ENCODE measurements around the gene MRRF.

The MRRF gene

DNA sequence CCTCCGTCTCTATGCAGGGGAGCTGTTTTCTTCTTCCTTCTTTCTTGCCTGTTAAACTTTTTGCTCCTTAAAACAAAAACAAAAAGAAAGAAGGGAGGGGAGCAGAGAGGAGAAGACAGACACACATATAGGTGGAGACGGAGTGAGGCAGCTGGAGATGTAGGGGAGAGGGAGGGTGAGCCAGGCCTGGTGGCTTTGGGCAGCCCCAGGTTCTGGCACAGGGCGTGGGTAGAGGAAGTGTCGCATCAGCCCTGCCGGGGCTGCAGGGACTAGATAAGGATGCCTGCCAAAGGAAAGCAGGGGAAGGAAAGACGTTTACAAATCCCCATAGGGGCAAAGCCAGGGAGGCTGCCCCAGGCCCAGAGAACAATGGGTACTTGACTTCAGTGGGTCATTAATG, 67.4 kb downstream of the MRRF start:
- TF ChIP-seq, protein P1, sequence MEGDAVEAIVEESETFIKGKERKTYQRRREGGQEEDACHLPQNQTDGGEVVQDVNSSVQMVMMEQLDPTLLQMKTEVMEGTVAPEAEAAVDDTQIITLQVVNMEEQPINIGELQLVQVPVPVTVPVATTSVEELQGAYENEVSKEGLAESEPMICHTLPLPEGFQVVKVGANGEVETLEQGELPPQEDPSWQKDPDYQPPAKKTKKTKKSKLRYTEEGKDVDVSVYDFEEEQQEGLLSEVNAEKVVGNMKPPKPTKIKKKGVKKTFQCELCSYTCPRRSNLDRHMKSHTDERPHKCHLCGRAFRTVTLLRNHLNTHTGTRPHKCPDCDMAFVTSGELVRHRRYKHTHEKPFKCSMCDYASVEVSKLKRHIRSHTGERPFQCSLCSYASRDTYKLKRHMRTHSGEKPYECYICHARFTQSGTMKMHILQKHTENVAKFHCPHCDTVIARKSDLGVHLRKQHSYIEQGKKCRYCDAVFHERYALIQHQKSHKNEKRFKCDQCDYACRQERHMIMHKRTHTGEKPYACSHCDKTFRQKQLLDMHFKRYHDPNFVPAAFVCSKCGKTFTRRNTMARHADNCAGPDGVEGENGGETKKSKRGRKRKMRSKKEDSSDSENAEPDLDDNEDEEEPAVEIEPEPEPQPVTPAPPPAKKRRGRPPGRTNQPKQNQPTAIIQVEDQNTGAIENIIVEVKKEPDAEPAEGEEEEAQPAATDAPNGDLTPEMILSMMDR (IDR thresholded peaks at IDR 0.05; ENCODE audit: insufficient read depth, low read depth, low read length, missing control alignments) = no peak
- DNase-seq (ENCODE audit: low read depth) = no peak
- no peak overlapping the region for H3K4me3 ChIP-seq (ENCODE audit: low read length)

DNA sequence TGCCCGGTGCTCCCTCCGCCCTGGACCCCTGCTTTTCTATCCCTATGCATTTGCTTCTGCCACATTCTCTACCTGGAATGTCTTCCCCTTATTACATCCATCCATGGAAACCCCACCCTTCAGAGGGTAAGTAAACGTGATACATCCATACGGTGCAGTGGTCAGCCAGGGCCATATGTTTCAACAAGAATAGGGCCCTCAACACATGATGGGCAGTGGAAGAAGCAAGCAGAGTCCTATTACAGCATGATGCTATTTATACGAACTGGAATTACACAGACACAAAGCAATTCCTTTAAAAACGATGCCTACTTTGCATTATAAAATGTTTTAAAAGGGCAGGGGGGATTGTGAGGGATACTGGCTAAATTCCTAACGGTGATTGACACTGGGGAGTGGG, 68.0 kb downstream of the MRRF start:
- TF ChIP-seq, protein P1 (IDR thresholded peaks at IDR 0.05; ENCODE audit: insufficient read depth, low read depth, low read length, missing control alignments) = no peak
- no peak overlapping the region for H3K4me3 ChIP-seq (ENCODE audit: low read length)
- DNase-seq (ENCODE audit: low read depth) = no peak

DNA sequence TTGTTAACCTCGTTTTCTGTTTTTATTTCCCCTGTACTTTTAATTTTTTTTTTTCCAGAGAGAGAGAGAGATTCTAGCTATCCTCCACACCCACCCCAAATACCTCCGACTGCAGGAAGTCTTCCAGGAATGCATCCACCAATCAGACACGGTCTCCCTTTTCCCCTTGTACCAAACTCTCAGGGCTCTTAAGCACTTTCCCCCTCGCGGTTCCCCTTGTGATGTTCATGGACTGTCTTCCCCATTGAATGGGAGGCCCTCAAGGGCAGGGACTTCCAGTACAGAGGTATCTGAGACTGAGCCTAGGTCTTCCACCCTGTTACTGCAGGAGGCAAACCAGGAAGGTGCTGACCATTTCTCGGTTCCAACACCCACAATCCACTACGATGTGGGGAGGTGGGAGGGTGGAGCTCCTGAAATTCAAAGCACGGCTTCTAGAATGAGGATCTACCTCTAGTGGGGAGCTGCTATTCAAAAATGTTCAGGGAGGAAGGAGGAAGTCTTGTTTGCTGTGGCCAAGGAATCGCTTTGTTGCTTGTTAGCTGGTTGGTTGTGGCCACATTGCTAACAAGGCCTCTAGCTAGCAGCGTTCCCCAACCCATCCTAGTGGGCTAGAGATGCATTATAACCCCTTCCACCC, 68.6 kb downstream of the MRRF start:
- no peak for DNase-seq (ENCODE audit: low read depth)
- TF ChIP-seq, protein P1 (IDR thresholded peaks at IDR 0.05; ENCODE audit: insufficient read depth, low read depth, low read length, missing control alignments) = no peak
- no peak overlapping the region for H3K4me3 ChIP-seq (ENCODE audit: low read length)

DNA sequence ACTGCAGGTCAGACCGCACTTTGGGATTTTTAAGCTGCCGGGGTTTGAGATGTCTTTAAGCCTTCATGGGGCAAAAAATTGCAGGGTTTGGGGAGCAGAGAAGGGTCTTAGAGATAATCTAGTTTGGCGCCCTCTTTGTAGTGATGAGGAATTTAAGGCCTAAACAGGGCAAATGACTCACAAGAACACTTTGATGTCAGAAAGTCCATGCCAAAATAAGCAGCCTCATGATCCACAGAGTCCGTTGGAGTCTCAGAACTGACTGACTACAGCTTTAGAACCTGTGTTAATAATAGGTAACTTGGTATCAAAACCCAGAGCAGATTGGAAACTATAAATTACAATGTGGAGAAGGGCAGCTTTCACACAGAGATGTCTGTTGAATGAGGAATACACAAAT, 70.2 kb downstream of the MRRF start:
- no peak for DNase-seq (ENCODE audit: low read depth)
- TF ChIP-seq, protein P1 (IDR thresholded peaks at IDR 0.05; ENCODE audit: insufficient read depth, low read depth, low read length, missing control alignments) = no peak
- no peak overlapping the region for H3K4me3 ChIP-seq (ENCODE audit: low read length)

DNA sequence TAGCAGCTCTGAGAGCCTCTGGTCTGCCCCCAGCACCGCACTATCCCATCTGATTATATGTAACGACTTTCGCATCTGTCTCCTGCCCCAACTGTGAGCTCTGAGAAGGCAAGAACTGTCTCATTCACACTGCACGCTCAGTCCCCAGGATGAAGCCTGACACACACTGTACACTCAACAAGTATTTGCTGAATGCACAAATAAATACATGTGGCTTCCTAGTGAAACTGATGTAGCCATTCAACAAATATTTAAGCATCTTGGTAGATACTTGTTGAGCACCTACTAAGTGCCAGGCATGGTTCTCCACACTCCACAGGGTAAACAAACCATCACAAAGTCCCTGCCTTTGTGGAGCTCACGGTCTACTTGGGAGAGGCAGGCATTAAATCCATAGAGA, 71.5 kb downstream of the MRRF start:
- DNase-seq (ENCODE audit: low read depth) = no peak
- H3K4me3 ChIP-seq (ENCODE audit: low read length) = no peak overlapping the region
- TF ChIP-seq, protein P1 (IDR thresholded peaks at IDR 0.05; ENCODE audit: insufficient read depth, low read depth, low read length, missing control alignments) = no peak

DNA sequence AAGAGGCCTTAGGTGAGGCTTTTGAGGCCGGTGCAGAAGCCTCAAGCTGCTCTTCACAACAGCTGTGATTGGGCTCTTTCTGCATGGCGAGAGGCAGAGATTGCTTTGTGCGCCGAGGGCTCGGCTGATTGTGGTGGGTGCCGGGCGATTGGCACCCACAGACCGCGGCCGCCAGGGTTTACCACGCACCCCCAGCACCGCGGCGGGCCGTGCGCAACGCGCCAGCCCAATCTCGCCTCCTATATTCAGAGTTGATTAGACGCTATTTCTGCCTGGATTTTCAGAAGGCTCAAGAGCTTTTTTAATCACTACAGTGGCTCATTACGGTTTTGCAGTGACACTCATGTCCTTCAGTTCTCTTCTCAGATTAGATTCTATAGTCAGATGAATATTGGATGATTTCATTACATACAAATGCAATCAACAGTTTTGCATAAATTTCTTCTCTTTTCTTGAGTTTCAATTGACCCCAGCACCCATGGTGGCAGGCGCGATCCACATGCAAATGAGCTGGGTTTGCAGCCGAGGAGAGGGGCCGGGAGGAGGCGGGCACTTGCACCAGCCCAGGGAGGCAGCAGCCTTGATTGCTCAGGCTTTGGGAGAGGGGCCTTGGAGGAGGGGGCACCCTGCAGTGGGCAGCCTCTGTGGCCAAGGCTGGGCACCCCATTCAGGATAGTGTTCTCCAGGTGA, 72.3 kb downstream of the MRRF start:
- TF ChIP-seq, protein P1 (IDR thresholded peaks at IDR 0.05; ENCODE audit: insufficient read depth, low read depth, low read length, missing control alignments) = no peak
- H3K4me3 ChIP-seq (ENCODE audit: low read length) = no peak overlapping the region
- no peak for DNase-seq (ENCODE audit: low read depth)

DNA sequence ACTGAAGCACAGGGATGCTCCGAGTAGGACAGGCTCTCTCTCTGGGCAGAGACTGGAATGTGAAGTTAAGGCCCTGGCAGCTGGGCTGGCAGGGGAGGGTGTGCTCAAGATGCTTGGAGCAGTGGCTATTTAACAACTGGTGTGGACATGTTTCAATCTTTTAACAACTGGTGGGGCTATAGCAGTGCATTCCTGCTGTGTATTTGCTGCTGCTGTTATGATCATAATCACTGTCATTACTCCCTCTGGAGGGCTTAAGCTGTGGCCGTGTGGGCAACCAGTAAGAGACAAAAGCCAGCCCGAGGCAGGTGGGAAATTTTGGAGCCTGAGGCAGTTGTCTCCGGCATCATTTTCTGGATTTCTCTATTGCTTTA, 72.9 kb downstream of the MRRF start:
- TF ChIP-seq, protein P1 (IDR thresholded peaks at IDR 0.05; ENCODE audit: insufficient read depth, low read depth, low read length, missing control alignments) = no peak
- no peak for DNase-seq (ENCODE audit: low read depth)
- H3K4me3 ChIP-seq (ENCODE audit: low read length) = no peak overlapping the region

All from epithelial cell of esophagus (primary cell).